Erythroblast (primary cell): Measurements from ENCODE around the gene DCLK3.

Experiments used
- GATA1 ChIP-seq: IDR thresholded peaks from 2 replicates; pipeline ENCODE4 v1.6.1; 2011; ENCODE audit warnings: low read depth, mild to moderate bottlenecking, control low read depth, low read length, moderate library complexity
- POLR2A ChIP-seq: IDR thresholded peaks from 2 replicates; pipeline ENCODE4 v1.6.1; 2011; ENCODE audit warnings: mild to moderate bottlenecking, low read length

GRCh38 chr3:36741285-36741684 lies 23.1 kb downstream of the DCLK3 start:
- TF ChIP-seq POLR2A (no peak), GATA1 (no peak)
